HG02623 (cell line): ENCODE results near the gene BCL2L13.
"Not testable (repeated sequence)": the region's sequence is repeated elsewhere in the genome, so short reads cannot be mapped to it uniquely, and the experiment has no call there.

Source experiments
- ATAC-seq: cut with Tn5 transposase; IDR thresholded peaks from one replicate; pipeline ENCODE4 v1.9.1; 2021; ENCODE audit warnings: moderate library complexity; ENCODE audit not compliant: unreplicated experiment

The BCL2L13 gene

DNA sequence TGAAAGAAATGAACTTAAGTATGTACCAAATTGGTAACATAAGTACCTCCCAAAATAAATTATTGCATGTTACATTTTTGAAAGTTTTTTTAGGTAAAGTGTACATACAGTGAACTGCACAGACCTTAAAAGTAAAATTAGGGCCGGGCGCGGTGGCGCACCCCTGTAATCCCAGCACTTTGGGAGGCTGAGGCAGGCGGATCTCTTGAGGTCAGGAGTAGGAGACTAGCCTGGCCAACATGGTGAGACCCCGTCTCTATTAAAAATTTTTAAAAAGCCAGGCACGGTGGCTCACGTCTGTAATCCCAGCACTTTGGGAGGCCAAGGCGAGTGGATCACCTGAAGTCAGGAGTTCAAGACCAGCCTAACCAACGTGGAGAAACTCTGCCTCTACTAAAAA, 1.7 kb upstream of the BCL2L13 start:
- ATAC-seq, result not testable (repeated sequence)

GRCh38 chr22:17637490-17638181, 921 bp upstream of the BCL2L13 start:
- no peak for ATAC-seq

DNA sequence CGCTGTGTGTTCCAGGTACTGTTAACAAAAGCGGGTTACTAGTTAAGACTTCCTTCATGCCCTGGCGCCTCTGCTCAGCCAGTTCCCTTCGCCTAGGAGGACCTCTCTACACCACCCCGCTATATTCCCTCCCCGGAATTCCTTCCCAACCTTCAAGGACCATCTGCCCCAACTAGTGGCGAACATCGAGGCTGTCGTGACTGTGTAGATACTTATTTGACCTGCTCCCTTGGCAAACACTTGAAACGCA, 450 bp upstream of the BCL2L13 start:
- ATAC-seq, result peak; percentile 14

DNA sequence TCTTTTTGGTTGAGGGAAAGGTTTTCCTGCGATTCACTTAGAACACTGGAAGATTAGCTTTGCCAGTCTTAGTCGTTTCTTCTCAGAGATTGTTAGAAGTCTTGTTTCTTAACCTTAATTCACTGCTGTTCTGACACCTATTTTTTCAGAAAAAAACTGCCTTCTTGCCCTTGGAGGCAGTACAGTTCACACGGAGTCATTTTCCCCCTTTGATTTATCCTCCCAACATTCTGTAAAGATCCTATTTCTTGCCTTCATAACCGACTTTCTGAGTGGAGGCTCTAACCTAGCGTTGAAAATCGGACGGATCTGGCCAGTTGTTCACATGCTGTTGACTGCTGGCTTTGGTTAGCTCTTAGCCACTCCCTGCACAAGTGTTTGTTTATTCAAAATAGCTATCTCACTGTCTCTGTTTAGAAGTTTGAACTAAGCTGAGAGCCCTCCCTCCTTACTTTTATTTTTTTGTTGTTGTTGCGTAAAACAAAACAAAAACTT, 737 bp downstream of the BCL2L13 start:
- no peak for ATAC-seq

GRCh38 chr22:17641269-17641668, 2.7 kb downstream of the BCL2L13 start:
- no peak for ATAC-seq

DNA sequence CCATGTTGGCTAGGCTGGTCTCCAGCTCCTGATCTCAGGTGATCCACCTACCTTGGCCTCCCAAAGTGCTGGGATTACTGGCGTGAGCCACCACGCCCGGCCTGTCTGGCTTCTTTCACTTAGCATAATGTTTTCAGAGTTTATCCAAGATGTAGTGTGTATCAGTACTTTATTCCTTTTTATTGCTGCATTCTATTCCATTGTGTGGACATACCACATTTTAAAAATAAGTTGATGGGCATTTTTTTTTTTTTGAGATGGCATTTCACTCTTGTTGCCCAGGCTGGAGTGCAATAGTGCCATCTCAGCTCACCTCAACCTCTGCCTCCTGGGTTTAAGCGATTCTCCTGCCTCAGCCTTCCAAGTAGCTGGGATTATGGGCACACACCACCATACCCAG, 3.8 kb downstream of the BCL2L13 start:
- ATAC-seq, result not testable (repeated sequence)

DNA sequence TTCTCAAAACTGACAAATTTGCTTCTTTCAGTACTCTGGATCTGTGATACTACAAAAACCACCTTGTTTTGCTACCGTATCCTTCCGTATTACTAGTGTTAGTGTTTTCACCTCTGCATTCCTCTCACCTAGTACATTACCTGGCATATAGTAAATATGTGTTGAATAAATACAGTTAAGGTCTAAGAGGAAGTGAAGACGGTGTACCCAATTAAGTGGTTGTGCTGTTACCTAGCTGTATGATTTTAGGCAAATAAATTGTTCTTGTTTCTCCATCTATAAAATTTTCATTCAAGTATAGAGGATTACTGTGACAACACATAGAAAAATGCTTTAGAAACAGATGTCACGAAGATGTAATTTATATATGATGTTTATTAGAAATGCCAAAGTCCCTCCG, 8.9 kb downstream of the BCL2L13 start:
- no peak for ATAC-seq

DNA sequence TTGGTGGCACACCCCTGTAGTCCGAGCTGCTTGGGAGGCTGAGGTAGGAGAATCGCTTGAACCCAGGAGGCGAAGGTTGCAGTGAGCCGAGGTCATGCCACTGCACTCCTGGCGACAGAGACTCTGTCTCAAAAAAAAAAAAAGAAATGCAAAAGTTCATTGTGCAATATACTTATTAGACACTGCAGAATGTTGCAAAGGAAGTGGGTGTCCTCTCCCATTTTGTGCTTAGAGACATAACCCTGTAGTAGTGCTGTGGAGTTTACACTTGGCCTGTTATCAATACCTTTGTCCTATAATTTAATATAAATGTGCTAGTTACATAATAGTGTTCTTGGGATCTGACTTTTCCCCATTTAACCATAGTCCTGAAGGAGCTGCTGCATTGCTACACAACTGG, 9.4 kb downstream of the BCL2L13 start:
- no peak for ATAC-seq

- no peak for ATAC-seq
These were observed 10.0 kb downstream of the BCL2L13 start for GRCh38 chr22:17648569-17648968.

DNA sequence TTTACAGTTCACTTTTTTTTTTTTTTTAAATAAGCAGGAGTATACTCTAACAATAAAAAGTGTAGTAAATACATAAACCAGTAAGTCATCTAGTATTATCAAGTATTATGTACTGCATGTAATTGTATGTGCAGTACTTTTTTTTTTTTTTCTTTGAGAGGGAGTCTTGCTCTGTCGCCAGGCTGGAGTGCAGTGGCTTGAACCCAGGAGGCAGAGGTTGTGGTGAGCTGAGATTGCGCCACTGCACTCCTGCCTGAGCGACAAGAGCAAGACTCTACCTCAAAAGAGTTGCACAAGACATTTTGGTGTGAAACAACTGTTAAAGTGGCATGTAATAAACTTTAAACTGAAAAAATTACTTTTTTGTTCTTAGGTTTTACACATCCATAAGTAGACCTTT, 16.7 kb downstream of the BCL2L13 start:
- no peak for ATAC-seq

DNA sequence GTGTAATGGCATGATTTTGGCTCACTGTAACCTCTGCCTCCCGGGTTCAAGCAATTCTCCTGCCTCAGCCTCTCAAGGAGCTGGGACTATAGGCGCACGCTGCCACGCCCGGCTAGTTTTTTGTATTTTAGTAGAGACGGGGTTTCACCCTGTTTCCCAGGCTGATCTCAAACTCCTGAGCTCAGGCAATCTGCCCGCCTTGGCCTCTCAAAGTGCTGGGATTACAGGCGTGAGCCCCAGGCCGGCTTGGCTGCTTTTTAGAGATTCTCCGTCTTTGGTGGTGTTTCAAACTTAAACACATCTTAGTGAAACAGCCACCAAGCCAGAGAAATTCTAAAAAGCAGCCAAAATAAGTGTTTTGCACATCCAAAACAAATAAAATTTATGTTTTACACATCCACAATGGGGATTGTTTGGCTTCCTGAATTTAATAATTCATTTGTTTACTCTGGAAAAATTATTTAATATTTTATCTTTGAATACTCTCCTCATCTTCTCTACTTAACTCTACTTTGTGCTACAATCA, 18.4 kb downstream of the BCL2L13 start:
- no peak for ATAC-seq

GRCh38 chr22:17664414-17665055, 26.0 kb downstream of the BCL2L13 start:
- ATAC-seq, result no peak

GRCh38 chr22:17665248-17665647, 26.7 kb downstream of the BCL2L13 start:
- ATAC-seq, result no peak

- no peak for ATAC-seq
These were observed 27.3 kb downstream of the BCL2L13 start for GRCh38 chr22:17665854-17666253.

DNA sequence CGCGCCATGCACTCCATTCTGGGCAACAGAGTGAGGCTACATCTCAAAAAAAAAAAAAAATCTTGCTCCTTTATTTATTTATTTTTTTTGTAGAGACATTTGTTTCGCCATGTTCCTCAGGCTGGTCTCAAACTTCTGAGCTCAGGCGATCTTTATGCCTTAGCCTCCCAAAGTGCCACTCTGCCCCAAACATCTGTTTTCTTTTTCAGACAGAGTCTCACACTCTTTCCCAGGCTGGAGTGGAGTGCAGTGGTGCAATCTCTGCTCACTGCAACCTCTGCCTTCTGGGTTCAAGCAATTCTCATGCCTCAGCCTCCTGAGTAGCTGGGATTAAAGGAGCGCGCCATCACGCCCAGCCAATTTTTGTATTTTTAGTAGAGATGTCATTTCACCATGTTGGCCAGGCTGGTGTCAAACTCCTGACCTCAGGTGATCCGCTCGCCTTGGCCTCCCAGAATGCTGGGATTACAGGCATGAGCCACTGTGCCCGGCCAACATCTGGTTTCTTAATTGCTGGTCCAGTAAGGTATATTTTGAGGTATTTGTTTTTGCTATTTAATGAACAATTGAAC, 33.0 kb downstream of the BCL2L13 start:
- not testable (repeated sequence) for ATAC-seq

GRCh38 chr22:17672417-17672991, 33.9 kb downstream of the BCL2L13 start:
- no peak for ATAC-seq

DNA sequence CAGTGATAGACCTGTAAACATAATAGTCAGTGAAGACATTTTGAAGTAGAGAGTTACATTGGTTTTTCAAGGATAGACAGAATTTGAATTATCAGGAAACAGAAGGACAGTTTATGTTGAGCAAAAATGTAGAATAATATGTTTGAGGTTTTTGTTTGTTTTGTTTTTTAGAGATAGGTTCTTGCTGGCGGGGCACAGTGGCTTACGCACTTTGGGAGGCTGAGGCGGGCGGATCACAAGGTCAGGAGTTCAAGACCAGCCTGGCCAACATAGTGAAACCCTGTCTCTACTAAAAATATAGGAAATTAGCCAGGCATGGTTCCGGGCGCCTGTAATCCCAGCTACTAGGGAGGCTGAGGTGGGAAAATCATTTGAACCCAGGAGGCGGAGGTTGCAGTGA, 35.6 kb downstream of the BCL2L13 start:
- no peak for ATAC-seq

DNA sequence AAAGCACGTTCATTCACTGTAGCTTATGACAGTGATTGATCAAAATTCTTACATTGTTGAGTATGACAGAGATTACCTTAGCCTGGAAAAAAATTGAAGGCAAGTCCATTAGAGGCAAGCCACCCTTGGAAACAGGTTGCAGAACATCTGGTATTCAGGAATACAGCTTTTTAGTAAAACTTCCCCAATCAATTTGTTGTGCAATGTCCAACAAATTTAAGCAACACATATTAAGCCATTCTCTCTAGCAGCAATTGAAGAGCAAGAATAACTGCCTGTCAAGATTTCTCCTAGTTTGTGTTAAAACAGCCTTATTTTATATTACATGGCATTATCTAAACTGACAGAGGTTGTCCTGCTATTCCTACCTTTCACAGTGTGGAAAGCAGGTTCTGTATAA, 37.0 kb downstream of the BCL2L13 start:
- ATAC-seq, result no peak

GRCh38 chr22:17678817-17679385, 40.3 kb downstream of the BCL2L13 start:
- ATAC-seq, result no peak

- no peak for ATAC-seq
These were observed 45.7 kb downstream of the BCL2L13 start for GRCh38 chr22:17684245-17684644.

GRCh38 chr22:17692841-17693240, 54.3 kb downstream of the BCL2L13 start:
- ATAC-seq, result no peak

GRCh38 chr22:17694193-17694592, 55.6 kb downstream of the BCL2L13 start:
- no peak for ATAC-seq
